HL-60/S4 treated with retinoic acid at 250 ng/mL for 4 days and 3 days (cell line): Measurements from ENCODE around the gene HIVEP3.

Experiments
- in situ Hi-C: fragments of 300-500 bp; cut with MboI; formaldehyde crosslinking; loops from 2 replicates; pipeline ENCODE4 v1.7.0; 2022; ENCODE audit warnings: low sequenced_read_pairs

The HIVEP3 gene

DNA sequence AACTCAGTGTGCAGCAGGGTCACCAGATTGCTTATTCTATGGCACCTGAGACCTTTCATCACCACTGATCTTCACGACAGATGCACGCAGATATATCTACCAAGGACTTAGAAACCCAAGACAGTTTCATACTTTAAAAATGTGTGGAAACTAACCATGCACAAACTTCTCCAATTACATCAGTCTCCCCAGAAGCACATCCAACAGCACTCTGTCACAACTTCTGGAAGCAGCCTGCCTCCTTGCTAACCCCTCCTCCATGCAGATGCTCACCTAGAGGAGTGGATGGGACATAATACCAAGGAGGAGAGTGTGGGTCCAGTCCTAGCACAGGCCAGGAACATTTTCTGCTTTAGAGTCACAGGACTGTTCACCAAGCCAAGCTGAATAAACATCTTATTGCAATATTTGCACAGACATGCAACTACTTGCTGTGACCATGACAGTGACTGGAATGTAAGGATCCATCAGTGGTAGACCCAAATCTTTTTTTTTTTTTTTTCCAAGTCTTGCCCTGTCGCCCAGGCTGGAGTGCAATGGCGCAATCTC lies 69.4 kb downstream of the HIVEP3 start:
- in situ Hi-C loops = no loop called here

DNA sequence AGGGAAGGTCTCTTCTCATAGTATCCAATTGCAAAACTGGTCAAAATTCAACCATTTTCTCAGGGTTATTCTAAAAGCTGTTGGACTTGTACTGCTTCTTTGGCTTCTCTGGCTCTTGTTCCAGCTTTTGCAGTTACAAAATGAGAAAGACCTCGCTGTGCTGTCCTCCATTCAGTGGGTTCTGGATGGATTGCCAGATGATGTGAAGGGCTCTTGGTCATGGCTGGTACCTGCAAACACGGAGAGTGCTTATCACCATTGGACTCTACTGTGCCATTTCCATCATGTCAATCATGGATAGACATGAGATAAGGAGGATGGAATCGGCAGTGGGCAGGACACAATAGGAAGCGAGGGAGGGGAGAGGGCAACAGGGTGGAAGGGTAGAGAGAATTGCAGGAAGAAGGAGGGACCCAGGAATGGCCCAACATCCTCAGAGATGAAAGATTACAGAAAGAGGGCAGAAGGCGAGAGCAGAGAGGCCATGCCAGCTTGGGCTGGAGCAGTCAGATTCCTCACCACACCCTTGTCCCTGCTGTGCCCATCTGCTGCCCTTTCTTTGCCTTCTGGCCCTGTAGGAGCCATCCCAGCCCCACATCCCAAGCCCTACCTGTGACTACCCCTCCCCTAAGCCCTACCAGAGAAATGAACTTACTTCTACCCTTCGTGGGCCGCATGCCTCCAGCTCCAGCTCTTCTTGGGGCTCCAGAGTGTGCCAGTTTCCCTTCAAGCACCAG lies 70.3 kb downstream of the HIVEP3 start:
- in situ Hi-C loops = no loop called here

DNA sequence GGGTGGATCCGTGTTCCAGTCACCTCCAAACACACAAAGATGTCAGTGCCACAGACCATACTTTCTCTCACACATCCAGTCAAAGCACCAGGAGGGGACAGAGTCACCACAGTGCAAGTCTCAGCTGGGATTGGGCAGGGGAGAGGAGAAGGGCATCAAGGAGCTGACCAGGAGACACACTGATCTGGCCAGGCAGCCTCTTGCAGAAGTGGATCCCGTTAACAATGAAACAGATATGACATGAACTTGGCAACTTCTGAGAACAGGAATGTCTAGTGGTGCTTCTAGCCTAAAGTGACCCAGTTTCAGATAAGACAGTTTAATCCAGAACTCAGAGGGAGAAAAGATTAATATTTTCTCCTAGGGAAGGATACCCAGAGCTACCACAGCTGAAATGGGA lies 71.0 kb downstream of the HIVEP3 start:
- in situ Hi-C loops = no loop called here

DNA sequence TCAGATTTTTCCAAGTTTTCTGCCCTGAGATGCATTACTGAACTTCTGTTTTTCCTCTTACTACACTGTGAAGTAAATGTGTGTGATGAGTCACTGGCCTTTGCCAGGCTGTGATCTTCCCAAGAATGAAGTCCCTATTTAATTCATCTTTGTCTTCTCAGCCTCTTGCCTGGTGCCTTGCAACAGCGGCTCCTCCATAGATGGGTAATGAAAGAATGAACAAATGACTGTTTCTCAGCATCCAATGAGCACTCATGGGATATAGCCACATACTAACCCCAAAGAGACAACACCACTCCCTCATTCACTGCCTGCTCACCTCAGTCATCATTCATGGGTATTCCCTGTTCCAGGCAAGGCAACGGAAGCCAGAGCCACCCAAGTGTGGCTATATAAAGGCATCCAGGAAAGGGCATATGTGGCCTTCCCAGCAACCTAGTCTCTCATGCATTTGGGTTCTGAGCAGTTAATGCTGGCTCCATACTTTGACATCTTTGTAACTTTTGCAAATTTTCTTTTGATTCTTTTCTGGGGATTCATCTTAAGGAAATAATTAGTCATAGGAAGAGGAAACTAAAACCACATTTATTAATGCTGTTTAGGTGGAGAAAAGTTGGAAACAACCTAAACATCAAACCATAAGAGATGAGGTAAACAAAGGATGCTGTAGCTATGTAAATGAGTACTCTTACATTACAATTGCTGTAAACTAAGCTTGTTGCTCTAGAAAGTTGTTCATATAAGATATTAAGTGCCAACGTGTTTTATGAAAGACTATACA lies 71.9 kb downstream of the HIVEP3 start:
- in situ Hi-C loops = no loop called here

DNA sequence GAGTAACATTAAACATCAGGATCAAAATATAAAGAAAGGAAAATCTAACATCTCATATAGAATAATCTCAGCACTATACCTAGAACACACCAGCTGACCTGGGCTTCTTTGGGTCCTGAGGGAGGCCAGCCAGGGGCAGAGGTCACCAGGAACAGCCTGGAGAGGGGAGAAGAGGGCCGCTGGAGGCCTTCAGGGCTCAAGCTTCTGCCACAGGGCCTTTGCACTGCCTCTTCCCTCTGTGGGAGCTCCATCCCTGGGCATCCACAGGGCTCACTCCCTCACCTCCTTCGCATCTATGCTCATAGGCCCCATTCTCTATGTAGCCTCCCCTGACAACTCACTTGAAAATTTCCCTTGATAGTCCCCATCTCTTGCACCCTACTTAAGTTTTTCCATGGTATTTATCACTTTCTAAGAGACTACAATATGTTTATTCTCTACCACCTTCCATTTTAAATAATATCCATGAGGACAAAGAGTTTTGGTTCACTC lies 73.9 kb downstream of the HIVEP3 start:
- in situ Hi-C loops = no loop called here

DNA sequence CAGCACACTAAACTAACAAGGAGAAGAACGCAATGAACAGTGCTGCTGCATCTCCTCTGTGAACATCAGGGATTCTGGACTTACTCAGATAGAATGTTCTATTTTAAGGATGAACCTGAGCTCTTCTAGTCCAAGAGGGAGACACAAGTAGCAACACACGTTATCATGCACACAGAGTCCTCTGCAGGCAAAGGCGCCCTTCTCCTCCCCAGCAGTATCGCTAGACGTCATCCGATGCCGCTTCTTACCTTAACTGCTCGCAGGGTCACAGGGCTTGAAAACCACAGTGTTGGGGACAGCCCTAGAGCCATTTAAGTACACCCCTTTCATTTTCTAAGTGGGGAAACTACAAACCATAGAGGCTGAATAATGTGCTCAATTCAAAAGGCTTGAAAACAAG lies 74.5 kb downstream of the HIVEP3 start:
- in situ Hi-C loops = no loop called here

DNA sequence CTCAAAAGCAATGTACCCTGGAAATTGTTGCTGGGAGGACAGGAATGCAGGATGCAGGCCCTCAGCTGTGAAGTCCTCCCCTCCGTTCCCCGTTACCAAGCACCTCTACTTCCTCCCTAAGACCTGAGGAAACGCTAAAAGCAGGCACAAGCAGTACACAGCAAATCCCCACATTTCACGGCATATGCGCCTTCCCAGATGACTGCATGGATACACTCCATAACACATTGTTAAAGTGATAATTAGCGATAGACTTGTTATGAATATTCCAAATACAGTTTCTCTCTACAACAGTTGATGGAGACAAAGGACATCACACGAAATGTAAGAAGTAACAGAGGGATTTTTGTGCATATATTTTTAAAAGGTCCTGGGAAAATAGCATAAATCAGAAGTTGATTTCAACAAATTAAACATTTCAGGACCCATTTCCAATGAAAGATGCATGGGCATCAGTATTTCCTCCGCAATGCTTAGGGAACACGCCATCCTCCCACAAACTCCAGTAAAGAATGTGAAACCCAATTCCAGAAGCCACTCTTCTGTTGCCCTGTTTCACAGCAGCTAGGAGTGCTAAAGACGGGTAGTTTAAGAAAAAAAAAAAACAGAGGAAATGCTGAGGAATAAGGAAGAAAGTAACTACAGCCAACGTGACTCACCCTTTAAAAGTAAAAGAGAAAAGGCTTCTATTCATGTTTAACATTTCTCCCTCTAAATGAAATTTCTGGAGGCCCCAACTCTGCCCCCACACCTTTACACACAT lies 75.5 kb downstream of the HIVEP3 start:
- in situ Hi-C loops = no loop called here

DNA sequence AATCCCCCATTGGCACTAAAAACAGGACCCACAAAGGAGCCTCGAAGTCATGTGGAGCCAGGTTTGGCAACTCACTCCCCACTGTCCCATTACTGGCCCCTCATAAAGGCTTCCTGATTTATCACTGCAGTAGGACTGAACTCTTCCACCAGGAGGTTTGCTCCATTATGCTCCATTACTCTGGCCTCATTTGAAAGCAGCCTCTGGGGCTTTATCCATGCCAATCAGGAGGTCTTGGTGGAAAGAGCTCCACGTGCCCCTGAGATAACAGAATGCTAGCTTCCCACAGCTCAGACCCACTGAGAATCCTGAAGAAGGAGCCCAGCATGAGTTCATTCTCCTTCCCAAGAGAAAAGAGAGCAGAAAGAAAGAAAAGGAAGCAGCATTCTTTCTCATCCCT lies 76.4 kb downstream of the HIVEP3 start:
- in situ Hi-C loops = no loop called here

DNA sequence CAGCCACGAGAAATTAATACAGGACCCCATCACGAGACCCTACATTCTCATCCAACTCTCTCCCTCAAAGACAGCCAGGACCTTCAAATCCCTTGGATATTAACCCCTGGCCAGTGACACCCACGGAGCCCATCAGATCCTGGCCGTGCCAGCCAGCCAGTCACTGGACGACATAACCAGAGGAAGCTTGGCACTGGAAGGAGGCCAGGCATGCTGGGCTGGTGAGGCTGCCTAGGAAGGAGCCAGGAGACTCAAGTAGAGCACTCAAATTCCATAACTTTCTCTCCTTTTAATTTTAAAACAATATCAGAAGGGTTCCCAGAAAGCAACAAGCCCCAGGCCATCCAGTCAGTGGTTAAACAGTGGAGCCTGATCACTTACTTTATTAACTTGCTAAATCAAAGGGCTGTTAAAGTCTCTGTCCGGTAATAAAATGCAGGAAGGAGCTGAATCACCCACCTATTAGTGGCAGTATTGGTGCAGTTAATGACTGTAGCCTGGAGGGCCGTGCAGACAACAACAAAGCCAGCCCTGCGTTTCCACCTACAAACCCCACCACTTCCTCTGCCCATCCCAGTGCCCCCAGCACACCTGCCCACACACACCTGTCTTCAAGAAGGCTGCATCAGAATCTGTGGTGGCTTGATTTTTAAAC lies 78.0 kb downstream of the HIVEP3 start:
- in situ Hi-C loops = no loop called here

DNA sequence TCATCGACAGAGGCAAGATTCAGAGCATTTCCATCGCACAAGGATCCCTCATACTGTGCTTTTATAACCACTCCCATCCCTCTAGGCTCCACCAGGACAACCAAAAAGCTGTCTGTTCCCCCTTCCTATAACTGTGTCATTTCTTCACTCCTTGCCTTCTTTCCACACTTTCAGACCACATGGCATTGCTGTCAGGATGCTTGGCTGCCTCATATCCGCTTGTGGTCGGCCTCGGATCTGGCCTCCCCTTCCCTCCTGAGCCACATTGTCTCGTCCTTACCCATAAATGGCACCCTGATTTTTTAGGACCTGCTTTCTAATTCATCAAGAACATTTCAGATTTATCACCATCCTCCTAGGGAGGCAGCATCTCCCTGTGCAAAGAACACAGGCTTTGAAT lies 80.5 kb downstream of the HIVEP3 start:
- in situ Hi-C loops = no loop called here

DNA sequence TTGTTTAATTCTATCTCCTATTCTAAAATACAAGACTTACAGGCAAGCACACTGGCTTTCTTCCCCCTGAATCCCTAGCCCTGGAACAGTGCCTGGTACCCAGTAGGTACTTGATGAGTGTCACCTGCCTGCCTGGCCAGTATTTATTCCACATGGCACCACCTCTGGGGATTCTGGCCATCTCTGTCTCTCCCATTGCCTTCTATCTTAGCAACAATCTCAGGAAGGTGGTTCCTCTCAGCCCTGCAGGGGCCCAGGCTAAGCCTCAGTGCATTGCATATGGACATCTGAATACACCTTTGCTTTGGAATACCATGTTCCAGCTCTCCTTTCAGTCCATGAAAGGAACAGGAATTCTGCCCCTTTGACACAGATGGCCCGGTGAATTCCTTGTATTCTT lies 81.0 kb downstream of the HIVEP3 start:
- in situ Hi-C loops = no loop called here

DNA sequence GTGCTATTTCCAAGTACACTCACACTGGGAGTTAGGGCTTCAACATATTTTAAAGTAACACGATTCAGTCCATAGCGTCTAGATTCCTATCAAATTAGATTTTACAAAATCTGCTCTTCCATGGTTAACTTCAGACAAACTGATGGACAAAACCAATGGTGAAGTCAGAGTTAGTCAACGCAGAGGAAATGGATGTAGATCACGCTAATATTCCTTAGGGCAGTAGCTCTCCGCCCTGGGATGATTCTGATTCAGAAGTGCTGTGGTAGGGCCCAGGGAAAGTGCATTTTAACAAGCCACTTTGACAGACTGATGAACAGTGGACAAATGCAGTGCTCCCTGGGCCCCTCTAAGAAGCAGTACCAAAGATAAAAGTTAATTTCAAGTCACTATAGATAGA lies 83.2 kb downstream of the HIVEP3 start:
- in situ Hi-C loops = no loop called here

DNA sequence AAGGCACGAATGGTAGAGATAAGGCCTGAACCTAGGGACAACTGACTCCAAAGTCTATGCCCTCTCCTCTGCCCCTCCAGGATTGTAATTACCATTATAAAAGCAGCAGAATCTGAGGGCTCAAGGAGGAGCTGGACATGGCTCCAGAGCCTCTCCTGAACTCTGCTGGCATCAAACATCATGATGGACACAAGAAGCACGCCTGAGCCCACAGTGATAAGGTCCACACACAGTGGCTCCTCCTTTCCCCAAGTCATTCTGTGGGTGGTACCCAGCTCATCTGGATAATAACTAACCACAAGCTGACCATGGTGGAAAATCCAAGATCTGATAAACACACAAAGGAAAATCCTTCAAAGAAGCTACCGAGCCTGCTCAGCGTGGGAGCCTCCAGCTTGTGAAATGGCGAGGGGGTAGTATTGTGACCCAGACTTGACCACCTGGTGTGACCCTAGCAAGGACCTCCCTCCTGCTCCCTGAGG lies 85.2 kb downstream of the HIVEP3 start:
- in situ Hi-C loops = no loop called here

DNA sequence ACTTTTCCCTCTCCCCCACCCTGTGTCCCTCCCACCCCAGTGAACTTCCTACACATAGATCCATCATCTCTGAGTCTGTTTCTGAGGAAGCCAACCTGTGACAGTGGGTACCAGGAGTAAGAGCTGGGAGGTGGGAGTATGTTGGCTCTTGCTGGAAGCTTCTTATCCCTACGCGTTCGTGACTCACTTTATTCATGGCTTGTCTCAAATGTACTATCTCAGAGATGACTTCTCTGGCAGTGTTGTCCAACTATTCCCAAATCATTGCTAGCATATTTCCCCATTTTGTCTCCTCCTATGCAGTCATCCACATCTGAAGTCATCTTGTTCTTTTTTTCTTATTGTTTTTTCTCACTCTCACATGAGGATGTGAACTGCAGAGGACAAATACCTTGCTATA lies 88.0 kb downstream of the HIVEP3 start:
- in situ Hi-C loops = no loop called here

DNA sequence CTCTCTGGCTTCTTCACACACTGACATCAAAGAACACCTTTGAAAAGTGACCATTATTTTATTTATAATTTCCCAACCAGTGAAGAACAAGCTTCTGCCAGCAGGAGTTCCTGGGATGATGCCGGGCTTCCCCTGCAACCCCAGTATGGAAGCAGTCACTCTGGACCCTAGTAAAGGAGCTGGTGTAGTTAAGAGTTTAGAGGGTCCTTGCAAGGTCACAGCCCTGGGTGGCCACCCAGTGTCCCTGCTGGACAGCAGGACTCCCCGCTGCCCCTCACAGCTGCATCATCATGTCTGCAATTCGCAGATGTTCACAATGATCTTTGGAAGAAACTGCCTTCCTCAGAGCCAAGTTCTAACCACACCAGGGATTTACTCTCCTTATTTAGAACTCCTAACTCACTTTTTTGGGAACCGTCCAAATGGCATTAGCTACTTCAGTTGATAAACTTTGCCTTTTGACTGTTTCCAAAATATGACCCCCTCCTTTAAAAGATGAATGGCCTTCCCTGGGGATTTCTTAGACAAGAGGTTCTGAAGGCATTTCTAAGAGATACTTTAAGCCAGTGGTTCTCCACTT lies 90.6 kb downstream of the HIVEP3 start:
- in situ Hi-C loops = no loop called here

DNA sequence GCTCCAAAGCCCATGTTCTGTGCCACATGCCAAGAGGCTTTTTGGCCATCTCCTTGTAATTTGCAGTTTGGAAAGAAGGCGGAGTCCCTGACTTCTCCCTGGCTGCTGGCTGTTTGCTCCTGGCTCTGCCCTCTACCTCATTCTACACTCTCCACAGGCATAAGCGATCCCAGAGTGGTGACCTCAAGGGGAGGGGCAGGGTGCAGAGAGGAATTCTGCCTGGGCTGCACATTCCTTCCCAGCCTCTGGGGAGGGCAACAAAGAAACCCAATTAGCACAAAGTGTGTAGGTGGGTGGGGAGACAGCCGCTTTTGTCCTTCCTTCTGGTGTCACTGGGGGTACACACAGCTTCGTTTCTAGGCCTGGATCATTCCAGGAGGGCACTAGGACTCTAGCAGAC lies 95.3 kb downstream of the HIVEP3 start:
- in situ Hi-C loops = no loop called here

DNA sequence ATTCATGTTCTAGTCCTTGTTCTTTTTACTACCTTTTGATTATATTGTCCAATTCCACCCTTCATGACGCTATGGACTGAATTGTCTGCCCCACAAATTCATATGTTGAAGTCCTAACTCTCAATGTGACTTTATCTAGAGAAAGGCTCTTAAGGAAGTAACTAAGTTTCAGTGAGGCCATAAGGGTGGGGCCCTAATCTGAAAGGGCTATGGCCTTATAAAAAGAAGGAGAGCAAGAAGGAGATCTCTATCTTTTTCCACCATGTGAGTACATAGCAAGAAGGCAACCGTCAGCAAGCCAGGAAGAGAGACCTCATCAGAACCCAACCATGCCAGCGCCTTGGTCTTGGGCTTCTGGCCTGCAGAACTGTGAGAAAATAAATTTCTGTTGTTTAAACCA lies 95.9 kb downstream of the HIVEP3 start:
- in situ Hi-C loops = no loop called here

DNA sequence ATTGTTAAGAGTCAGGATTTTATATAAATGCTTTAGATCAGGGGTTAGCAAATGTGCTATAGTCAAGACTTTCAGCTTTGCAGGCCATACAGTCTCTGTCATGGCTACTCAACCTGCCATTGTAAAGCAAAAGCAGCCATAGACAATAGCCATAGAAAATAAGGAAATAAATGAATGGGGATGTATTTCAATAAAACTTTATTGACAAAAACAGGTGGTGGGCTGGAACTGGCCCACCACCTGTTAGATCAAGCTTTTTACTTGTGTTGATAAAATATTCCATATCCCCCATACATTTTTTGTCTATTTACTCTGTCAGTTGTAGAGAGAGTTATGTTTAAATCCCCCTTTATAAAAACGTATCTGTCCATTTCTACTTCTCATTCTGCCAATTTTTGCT lies 98.9 kb downstream of the HIVEP3 start:
- in situ Hi-C loops = no loop called here

DNA sequence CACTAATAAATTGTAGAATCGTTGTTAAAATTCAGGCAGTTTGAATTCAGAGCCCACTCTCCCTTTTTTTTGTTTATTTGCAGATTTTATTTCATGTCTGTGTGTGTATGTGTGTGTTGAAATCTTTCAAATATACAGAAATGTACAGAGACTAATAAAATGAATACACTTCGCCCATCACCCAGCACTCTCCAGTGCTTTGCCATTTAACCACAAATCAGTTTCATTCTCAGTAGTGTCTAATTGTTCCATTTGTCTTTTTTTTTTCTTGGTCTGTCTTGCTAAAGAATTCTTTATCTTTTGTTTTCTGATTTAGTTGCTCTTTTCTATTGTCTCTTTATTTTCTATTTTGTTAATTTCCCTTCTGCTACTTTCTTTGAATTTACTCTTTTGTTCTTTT lies 99.7 kb downstream of the HIVEP3 start:
- in situ Hi-C loops = no loop called here

DNA sequence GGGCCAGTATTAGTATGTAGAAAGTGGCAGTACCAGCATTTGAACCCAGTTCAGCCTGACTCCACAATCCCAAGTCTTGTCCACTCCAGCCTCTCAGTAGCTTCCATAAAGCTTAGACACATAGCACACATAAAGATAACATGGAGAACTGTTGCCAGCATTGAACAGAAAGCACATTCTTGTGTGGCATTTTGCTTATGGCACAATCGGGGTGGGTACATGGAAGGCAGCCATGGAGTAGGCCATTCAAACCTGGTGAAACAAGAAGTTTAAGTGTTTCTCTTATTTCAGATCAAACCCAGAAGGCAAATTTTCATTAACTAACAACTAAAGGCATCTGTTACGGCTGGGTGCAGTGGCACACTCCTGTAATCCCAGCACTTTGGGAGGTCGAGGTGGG lies 102.7 kb downstream of the HIVEP3 start:
- in situ Hi-C loops = no loop called here
